GM11168 (cell line): Measurements from ENCODE around the gene SLIT3.

ENCODE experiments used
- in situ Hi-C: fragments of 300-500 bp; cut with MboI; formaldehyde crosslinking; loops from one replicate; pipeline ENCODE4 v1.12.0; 2022; ENCODE audit warnings: low sequenced_read_pairs; ENCODE audit not compliant: unreplicated experiment

The SLIT3 gene

DNA sequence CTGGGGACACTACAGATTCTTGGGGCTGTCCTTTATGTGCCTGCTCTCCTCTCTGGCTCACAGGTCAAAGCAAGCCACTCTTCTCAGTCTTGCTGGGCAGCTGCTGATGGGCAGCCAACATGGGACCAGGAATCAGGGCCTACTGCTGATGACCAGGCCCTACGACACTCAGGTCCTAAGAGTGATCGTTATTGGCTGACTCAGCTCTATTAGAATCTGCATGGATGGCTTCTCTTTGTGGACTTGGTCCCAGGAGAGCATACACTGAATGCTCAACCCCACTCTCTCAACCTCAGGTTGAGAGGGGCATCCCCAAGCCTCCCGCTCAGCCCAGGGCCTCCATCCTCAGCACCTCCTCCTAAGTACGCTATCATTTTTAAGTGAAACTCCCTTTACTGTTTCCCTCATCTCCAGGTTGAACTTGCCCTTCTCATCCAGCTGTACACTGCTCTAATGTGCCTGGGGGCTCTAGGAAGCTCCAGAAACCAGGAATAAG lies 471.0 kb downstream of the SLIT3 start:
- in situ Hi-C loops = no loop called here

DNA sequence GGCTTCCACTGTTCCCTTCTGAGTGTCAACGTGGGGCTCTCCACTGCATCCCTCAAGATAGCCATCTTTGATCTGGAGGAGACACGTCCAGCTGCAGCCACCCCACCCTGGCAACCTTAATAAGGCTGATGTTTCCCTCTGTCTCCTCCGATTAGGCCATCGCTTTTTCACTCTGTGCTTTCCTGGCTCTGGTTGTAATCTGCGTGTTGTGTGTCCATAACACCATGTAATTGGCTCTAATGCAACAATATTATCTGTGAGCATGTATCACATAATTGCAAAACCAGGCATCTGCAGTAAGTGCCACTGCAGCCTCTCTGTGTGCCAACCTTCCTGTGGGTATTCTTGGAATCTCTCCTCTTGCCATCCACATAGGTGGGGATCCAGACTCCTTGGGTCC lies 471.9 kb downstream of the SLIT3 start:
- in situ Hi-C loops = no loop called here

DNA sequence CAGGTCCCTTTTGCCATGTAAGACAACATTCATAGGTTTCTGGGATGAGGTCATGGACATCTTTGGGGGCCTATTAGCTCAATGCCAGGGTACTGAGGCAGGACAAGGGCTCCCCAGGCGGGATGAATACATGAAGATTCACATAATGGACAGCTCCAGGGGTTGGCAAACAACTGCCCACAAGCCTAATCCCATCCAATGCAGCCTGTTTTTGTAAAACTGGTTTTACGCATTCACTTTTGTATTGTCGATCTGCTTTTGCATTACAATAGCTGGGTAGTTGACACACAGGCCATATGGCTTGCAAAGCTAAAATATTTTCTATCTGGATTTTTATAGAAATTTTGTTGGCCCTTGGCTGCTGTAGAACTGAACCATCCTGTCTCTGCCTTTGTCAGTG lies 473.3 kb downstream of the SLIT3 start:
- in situ Hi-C loops = no loop called here

DNA sequence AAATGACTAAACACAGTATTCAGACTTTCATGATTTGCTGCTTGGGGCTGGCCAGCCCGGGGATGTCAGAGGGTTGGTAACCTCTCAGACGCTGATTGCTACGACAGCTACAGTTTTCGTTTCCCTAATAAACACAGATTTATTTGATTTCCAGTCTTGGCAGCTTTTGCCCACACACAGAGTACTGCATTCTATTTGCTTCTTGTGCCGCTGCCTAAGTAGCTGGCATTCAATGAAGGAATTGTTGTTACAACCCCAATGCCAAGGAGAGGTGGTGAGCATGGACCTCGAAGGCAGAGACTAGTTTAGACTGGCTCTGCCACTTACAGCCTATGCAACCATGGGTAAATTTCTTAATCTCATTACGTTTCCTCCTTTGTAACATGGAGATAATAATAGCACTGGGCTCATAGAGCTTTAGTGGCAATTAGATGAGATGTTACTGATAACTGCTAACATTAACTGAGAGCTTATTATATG lies 474.7 kb downstream of the SLIT3 start:
- in situ Hi-C loops = no loop called here

DNA sequence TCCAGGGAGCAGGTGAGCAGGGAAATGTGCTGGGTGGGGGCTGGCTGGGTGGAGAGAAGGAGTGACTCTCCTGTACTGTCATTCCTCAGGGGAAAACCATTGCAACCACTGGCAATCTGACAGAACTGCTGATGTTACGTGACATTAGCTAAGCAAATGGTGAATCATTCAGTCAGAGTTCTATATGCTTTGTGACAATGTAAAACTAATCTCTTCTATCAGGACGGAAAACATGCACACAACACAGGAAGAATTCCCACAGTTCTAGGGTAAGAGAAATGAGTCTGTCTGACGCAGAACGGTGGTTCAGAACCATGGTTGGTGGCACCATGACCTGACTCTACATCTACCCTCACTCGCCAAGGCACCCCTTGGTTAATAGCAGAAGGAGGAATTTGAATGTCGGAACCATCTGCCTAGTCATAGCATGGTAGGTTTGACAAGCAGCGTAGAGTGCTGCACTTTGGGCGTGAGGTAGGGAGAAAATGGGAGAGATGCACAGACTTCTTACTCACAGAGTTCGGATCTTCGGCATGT lies 478.1 kb downstream of the SLIT3 start:
- in situ Hi-C loops = no loop called here

DNA sequence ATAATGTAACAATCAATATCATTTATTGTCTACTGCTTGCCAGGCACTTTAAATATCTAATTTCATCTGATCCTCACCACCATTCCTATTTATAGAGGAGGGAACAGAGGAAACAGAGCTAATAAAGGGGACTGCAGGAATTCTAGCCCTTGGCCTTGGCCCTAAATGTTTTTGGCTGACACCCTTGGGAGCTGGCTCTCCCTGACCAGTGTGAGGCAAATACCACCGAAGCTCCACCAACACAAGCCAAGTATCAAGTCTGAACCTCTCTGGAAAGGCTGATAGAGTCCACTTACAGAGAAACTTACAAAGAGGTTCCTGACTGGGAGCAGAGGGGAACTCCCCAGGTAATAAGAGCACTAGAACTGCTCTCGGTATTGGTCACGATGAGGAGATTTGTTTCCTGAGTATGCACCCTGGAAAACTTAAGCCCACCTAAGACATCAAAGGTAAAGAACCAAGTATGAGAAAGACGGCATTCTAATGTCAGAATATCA lies 478.6 kb downstream of the SLIT3 start:
- in situ Hi-C loops = no loop called here

DNA sequence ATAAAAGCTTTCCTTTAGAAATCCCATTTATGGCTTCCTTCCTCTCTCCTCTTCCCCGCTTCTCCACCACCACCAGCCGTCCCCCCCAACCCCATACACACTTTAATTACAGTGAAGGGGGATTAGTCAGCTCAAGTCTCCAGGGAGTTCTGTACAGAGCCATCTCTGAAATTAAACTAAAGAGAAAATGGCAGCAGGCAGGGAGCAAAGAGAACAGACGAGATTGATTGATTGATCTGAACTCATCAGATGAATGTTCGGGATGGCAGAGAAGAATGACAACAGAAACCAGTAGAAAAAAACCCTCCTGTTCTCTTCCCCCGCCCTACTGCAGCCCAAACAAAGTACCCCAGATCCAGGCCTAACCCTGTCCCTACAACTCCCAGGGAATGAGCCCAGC lies 480.1 kb downstream of the SLIT3 start:
- in situ Hi-C loops = no loop called here

DNA sequence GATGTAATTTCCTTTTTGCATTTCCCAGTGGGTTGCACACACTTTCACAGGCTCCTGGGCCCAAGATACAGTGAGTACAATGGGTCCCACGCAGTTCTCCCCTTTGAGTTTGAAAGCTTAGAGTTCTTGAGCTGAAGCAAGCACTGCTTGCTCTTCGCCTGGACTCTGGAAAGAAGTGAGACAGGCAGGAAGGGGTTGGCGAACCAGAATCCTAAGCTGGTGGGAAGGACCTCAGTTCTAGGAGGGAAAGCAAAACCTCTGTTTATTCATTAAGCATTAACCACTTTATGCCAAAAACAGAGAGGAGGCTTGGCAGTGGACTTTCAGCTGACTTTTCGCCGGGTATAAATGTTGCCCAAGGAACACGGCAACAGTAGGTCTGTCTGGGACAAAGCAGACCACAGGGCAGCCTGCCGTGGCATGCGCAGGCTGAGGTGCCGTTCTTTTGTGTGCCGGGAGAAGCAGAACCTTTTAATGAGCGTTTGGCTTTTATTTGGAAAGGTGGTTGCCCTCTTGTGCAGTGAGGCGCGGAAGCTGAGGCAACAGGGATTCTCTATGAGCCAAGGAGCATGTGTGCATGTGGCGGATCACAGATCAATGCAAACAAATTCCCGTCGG lies 481.8 kb downstream of the SLIT3 start:
- in situ Hi-C loops = no loop called here

DNA sequence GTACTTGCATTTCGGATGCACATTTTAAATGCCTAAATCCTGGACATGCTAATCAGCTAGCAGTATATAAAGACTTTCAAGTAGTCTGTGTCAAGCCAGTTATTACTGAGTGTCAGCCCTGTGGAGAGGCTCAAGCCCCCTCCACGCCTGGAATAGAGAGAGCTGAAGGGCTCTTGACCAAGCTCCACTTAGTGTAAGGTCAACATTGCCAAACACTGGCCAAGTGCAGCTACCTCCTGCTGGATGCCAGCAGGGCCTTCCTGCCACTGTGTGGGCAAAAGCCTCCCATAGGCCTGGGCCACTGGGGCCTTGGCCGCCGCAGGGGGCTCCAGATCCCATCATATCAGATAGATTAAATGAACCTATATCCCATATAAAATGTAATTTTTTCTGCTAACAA lies 482.4 kb downstream of the SLIT3 start:
- in situ Hi-C loops = no loop called here

DNA sequence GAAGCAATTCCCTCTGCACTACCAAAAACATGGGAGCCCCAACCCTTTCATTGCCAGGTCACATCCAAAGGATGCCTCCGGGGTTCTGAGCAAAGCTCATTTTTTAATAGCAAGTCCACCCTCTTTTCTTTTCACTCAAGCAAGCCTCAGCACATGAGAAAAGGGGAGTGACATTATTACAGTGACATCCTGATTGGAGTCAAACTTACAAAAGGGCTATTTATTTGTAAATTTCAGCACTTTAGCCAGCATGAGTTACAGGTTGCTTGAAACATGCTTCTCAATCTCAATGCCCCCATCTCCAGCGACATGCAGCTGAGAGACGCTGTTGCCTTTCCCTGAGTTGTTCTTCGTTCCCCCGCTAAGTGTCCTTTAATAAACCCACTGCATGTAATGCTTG lies 483.3 kb downstream of the SLIT3 start:
- in situ Hi-C loops = no loop called here

DNA sequence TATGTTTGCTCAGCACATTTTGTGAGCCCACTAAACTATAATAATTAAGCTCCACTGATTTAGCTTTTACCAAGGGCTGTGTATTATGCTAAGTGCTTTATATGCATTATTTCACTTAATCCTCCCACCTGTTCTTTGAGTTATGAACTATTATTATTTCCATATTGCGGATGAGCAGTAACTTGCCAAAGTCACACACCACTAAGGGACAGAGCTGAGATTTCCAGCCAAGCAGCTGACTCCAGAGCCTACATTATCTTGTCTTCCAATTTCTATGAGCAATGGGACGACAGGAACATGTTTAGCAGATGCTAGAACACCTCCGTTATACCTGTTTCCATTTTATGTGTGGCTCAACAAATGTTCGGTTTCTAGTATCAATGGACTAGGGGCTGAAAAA lies 484.3 kb downstream of the SLIT3 start:
- in situ Hi-C loops = no loop called here

DNA sequence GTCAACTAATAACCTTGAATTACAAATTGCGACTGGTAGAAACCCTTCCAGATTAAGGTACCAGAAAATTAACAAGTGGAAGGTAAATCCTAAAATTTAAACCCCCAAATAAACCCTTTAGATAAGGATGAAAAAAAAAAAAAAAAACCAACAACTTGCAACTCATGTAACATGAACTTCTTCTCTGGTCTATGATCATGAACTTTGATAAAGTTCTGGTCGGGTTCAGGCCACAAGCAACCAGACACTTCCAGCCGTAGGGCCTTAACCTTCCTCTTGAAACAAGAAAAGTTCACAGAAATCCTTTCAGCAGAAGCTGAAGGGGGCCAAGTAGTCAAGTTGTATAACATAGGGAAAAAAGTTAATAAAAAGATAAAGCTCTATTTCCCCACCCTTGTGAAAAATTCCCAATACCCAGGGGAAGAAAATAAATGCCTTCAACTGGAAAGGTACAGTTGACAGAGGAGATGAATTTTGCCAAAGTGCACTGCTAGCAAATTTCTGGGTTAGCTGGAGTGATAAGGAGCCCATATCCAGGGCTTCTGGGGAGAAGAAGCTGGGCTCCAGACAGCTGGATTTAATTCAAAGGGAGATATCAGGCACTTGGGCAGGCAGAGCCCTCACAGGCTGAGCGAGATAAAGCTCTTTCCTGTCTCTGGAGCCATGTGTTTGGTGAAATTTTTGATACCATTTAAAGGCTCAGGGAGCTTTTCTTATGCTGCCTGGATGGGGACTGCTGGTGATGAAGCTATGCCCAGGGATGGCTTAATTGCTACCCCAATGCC lies 487.6 kb downstream of the SLIT3 start:
- in situ Hi-C loops = no loop called here

DNA sequence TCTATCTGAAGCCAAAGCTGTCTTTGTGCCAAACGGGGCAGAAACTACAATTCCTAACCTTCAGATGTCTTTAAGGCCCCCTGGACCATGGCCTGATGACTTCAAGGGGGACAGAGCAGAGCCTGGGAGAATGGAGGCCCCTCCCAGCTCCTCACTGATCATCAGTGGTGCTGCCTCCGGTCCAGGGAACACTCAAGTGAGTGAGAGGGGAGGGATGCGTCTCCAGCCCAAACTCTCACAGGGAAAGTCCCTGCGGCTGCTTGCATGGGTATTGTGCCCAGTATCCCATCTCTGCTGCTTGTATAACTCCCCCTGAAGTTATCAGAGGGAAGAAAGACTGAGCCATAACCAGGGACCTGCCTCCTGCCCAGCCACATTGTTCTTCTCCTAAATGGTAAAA lies 490.3 kb downstream of the SLIT3 start:
- in situ Hi-C loops = no loop called here

DNA sequence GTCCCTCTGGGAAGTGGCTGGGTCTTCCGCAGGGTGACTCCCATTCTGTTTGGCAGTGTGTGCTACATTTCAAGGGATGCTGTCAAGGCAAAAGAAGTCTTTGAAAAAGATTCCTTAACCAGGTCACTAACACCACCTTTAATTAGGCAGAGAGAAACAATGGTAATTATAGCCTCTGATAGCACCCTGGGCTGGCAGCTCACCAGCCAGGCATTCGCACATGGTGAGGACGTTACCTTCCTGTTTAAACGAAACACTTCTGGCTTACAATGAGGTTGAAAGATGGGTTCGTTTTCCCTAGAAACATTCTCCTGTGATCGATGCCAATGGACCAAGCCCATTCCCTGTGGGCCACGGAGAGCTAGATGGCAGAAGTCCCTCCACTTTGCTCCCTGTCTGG lies 491.7 kb downstream of the SLIT3 start:
- in situ Hi-C loops = no loop called here

DNA sequence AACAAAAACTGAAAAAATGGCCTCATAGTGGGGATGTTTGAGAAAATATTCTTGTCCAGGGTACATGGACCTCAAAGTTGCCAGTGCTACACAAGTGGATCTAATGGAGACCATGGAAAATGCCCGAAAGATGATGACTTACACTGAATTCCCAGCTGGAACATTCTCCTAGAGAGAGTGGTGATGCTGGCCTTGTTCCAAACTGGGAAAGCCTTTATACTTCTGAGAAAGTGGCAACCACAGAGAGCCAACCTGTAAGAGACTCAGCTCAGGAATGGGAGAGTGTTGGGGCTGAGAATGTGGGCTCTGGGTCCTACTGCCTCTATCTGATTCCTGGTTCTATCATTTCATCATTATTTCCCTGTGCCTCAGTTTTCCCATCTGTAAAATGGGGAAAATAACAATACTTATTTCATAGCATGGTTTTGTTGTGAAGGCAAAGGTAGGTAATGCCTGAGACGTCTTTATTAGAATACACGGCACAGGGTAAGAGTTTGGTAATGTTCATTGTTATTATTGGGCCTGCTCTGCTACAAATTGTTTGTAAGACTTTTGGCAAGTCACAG lies 492.8 kb downstream of the SLIT3 start:
- in situ Hi-C loops = no loop called here

DNA sequence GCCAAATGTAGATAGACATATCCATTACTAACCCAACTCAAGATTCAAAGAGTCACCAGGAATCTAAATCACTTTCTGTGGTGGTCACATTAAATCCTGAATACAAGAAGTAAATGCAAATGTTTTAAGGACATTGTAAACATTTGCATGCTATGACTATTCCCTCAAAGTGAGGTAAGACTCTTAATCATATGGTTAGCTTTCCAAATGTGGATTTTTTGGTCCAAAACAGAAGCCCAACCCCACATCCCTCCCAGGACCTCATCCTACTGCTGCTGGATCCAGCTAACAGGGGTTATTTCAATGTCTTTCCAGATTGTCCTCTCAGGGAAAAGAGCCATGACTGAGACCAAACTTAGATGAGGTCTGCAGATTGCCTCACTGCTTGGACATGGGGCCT lies 493.7 kb downstream of the SLIT3 start:
- in situ Hi-C loops = no loop called here

DNA sequence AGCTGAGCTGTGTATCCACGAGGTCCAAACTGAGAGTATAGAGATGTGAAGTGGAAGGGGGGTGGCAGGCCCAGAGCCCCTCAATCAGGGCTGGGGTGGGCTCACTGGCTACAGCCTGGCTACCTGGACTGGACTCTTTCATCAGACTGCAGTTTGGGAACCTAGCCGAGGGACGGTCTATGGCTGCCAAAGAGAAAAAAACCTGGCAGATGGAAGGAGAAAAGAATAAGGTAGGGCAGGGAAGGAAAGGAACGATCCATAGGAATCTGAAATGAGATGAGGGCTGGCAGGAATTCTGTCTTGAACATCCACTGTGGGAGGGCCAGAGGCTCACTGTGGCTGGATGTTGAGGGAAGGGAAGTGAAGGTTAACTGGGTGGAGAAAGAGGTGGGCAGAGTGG lies 497.4 kb downstream of the SLIT3 start:
- in situ Hi-C loops = no loop called here

DNA sequence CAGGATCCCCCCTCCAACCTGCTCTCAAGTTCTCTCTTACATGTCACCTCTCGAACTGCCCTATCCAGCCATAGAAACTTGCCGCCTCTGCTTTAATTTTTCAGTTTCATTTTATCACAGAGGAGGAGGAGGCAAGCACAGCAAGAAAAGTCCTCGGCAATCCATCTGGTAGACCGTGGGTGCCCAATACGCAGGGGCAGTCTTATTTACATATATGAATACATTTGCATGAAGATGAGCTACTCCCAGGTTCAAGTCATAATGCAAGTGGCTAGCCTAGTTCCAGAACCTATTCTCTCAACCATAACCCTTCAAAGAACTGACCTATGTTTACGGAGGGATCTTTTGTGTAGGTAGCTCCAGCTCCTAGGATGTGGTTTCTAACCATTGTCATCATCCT lies 498.6 kb downstream of the SLIT3 start:
- in situ Hi-C loops = no loop called here

DNA sequence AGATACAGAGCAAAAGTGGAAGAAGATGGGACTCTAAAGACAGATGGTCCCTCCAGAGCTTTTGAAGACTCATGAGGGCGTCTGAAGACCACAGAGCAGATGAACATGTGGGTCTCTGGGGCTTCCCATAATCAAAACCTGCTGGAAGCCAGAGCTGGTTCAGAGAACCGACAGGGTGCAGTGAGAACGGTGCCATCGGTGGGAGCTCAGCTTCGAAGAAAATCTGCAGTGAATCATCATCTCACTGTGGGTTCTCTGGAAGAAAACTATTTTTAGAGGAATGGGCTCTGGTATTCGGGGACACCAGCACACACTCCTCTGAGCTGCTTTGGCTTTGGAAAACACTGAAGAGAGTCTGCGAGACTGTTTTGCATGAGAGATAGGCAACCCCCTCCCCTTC lies 499.4 kb downstream of the SLIT3 start:
- in situ Hi-C loops = no loop called here

DNA sequence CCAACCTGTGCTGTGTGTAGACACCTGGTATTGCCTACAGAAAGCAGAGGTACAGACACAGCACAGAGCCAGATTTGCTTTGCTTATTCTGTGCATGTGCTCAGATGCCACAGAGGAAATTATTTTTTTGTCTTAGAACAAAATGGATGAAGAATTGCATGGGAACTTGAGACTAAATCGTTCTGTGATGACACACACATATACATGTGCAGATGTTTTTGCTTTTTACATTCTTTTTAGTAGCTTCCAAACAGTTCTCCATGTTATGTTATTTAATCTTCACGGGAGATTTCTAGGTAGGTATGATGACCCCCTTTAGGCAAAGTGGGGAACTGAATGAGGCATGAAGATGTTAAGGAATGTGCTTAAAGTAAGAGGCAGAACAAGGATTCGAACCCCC lies 500.2 kb downstream of the SLIT3 start:
- in situ Hi-C loops = no loop called here
